Stomach (tissue), 4 donors: Measurements from ENCODE around the gene ARHGAP28.

ENCODE experiments used
- CTCF ChIP-seq, 7 experiments: fragments of 450-650 bp in 4 of 7; fragments of 200-600 bp in 3 of 7; sonication (generic) in 3 of 7; IDR thresholded peaks; one replicate each; pipeline ENCODE4 v1.5.1; 2016 to 2019; ENCODE audit warnings: antibody characterized with exemption in 7 of 7, control low read depth in 2 of 7, mild to moderate bottlenecking in 1 of 7
- EP300 ChIP-seq: sonication (generic); formaldehyde crosslinking; IDR thresholded peaks from one replicate; pipeline ENCODE4 v1.6.1; 2017; ENCODE audit warnings: antibody characterized with exemption

DNA sequence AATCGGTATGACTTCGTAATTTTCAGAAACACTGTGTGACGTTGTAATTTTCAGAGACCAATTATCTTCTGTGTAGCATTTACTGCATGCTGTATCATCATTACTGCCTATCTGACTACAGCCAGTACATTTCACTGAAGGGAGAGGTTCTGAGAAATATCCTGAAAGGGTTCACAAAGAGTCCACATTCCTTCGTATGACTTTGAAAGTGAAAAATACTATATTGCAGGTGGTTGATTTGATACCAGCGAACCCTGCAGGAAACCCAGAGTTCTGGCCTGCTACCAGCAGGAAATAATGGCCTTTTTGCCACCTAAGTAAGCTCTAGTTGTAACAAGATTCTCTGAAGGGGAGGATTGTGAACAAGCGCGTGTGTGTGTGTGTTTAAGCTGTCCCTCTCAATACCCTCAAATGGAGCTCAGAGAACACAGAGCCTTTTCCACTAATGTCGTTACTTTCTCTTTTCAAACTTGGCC, 155.5 kb downstream of the ARHGAP28 start:
- TF ChIP-seq CTCF (IDR thresholded peaks at IDR 0.05): no peak
- no peak for TF ChIP-seq EP300
